Measurements from ENCODE around the gene LRATD1.

Gene LRATD1

DNA sequence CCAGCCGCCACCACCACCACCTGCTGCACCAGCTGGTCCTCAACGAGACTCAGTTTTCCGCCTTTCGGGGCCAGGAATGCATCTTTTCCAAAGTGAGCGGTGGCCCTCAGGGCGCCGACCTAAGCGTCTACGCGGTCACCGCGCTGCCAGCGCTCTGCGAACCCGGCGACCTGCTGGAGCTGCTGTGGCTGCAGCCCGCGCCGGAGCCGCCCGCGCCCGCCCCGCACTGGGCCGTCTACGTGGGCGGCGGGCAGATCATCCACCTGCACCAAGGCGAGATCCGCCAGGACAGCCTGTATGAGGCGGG lies 1.6 kb downstream of the LRATD1 start:
- no peak for DNase-seq

DNA sequence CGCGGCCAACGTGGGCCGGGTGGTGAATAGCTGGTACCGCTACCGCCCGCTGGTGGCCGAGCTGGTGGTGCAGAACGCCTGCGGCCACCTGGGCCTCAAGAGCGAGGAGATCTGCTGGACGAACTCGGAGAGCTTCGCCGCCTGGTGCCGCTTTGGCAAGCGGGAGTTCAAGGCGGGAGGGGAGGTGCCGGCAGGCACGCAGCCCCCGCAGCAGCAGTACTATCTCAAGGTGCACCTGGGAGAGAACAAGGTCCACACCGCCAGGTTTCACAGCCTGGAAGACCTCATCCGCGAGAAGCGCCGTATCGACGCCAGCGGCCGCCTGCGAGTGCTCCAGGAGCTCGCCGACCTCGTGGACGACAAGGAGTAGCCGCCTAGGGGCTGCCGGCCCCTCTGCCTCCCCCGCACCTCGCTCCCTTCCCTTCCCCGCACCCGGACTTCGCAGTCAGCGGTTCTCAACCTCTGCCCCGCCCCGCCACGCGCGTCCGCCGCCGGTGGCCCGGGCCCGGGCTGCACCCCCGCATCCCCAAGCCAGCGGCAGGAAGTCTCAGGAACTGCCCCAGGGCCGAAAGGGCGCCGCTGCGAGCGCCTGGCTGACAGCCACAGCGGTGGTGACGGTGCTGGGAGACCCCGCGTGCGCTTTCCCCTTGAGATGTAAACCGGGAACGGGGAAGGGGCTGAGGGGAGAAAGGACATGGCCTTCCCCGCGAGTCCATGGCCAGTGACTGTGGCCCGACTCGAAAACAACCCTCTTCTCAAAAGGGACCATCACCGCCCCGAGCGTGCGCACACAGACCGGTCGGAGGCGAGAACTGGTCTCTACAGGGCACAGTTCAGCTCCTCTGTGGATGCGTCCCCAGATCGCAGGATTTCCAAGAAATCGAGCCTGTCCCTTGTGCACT lies 2.2 kb downstream of the LRATD1 start:
- DNase-seq, result peak; percentile 61

GRCh38 chr2:14635391-14635871 lies 2.9 kb downstream of the LRATD1 start:
- peak; percentile 90 for DNase-seq

GRCh38 chr2:14638488-14638887 lies 6.0 kb downstream of the LRATD1 start:
- no peak for DNase-seq

- no peak for DNase-seq
Observed at GRCh38 chr2:14641116-14641515, 8.6 kb downstream of the LRATD1 start.

- DNase-seq, result no peak
Observed at GRCh38 chr2:14642499-14642898, 10.0 kb downstream of the LRATD1 start.

DNA sequence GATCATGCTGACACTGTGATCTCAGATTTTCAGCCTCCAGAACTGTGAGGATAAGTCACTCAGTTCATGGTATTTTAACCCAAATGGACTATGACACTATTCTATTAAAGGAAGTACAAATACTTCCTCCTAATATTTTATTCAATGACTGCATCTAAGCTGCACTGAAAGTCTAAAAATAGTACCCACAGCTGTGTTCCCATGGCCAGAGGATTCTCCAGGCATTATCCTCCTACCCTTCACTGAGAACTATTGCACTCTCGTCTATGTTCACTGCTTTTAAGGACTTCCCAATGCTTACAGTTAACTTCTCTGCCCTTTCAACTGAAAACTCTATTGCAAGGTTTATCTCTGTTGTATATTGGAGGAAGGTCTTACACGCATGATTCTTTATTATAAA lies 15.2 kb downstream of the LRATD1 start:
- no peak for DNase-seq

- DNase-seq, result no peak
Observed at GRCh38 chr2:14650066-14650465, 17.5 kb downstream of the LRATD1 start.

DNA sequence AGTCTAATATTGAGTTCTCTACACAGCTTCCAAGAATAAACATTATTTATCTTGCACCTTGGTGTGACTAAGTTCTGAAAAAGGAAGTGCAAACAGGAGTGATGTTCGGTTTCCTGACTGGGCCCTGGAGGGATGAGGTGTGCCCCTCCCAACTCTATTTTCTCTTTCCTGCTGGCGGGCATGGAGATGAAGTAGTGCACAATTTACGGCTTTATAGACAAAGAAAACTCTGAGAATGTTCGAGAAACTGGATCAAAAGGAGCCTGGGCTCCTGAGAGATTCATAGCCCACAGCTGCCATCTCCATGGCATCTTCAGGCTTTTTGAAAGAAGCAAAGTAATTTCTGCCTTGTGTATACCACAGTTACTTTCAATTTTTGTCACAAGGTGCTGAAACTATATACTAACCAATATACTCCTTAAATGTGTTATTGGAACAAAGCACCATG lies 22.3 kb downstream of the LRATD1 start:
- no peak for DNase-seq

DNA sequence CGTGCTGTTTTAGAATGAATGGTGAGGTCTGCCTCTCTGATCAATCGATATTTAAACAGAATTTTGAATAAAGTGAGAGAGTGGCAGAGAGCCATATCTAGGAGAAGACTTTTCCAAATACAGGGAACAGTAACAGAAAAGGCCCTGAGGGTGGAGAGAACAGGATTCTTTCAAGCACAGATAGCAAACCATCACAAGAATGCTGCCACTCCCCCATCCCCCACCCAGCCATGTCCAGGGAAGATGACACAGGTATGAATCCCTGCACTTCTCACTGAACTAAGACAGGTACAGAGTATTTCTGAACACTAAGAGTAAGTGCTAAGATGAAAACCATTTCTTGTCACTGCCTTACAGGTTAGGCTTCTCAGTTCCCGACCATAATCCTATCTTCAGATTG lies 23.6 kb downstream of the LRATD1 start:
- no peak for DNase-seq

DNA sequence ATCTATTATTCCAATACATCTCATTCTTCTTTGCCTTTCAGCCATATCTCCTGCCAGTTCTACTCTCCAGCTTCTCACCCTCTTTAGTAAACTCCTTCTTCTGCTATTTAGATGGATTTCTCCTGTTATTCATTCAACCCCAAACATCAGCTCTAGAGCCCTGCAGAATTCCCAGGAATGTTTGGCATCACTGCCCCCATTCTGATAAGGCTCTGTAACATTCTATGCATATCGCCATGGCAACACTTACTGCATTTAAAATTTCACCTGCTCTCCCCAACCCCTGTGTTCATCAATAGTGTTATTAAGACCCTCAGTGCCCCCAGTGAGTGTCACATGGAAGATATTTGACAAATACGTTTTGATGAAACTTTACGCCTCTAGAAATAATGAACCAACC lies 28.6 kb downstream of the LRATD1 start:
- DNase-seq, result no peak

DNA sequence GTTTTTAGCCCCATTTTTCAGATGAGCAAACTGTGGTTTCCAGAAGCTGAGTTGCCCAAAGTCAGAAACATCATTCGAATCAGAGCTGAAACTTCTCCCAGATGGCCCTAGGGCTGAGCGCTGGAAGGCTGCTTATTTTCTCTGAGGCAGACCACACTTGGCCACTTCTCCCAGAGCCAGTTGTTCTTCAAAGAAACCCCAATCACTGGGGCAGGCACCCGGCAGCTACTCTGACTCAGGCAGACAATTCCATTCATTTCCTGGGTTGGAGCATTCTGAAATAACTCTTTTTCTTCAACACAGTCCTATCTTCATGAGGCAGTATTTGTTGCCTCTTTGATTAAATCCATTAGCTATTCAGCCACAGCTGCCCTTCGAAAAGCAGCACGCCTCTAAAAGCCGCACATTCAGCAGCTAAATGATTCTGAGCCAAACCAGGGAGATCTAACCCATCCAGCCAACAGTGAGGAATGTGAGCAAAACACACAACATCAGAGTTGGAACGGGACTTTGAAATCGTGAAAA lies 40.9 kb downstream of the LRATD1 start:
- no peak for DNase-seq

DNA sequence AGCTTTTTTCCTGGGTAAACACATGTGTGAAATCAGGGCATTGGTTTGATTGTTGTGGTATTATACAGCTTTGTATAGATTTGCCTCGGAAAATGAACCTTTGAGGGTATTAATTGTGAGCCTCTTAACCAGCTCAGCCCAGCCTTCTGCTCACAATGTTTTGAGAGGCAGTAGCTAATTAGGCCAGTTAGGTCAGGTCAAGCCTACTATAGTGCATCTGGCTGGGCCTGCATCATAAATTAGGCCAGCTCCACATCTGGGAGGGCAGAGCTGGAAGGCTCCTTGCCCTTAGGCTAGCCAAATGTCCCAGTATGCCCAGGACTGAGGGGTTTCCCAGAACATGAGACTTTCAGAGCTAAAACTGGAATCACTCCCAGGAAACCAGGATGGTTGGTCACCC lies 43.0 kb downstream of the LRATD1 start:
- no peak for DNase-seq

- DNase-seq, result no peak
Observed at GRCh38 chr2:14676371-14676770, 43.9 kb downstream of the LRATD1 start.

DNA sequence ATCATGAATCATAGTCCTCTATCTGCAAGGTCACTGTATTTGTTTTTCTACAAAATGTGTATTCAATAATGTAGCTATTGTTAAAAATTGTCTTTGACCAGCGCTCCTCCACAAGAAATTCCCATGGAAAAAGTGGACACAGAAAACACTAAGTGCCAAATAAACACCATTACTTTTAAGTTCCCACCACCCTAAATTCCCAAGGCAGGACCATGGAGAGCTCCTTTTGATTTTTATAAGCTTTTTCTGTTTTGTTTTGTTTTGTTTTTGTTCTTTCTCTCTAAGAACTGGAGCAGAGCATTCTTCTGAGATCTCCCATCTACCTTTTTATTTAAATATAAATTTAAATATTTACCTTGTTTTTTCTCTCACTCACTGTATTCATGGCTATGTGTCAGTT lies 44.5 kb downstream of the LRATD1 start:
- no peak for DNase-seq

GRCh38 chr2:14678761-14679160 lies 46.2 kb downstream of the LRATD1 start:
- no peak for DNase-seq

DNA sequence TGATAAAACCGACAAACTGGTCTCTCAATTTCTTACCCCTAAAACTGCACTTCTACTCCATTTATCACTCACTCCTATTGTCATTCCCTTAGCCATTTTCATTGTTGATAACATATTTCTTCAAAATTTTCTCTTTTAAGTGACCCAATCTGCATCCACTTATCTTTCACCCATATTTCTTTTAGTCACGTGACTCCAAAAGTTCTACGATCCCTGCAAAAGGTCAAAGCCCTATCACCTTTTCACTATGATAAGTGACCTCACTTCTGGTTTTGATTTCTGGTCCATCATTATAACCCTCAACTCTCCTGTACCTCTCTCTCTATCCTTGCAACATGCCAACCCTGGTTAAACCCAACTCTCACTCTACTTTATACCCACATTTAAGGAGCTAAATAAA lies 49.1 kb downstream of the LRATD1 start:
- no peak for DNase-seq
